H1 (cell line): Measurements from ENCODE around the gene FAM98A. TPM values are rescaled to one million over a fixed set of nuclear protein-coding genes. Genes with fewer than 3 reads are reported as not detected.

ENCODE experiments used
- polyA plus RNA-seq, 7 experiments: library from polyadenylated mRNA; depleted of rRNA in 3 of 7; stranded (reverse) in 5 of 7; unstranded in 2 of 7; fragments of >200 nt in 5 of 7; fragments of 200-250 nt in 2 of 7; gene quantifications; 1 replicate in 5 of 7; 2 replicates in 1 of 7; 4 replicates in 1 of 7; pipeline versions ENCODE4 v1.2.1 to v1.2.3, GENCODE V29; 2011 to 2013; ENCODE audit warnings: missing spikeins in 2 of 7, mixed read lengths in 2 of 7
- total RNA-seq: library from RNA; stranded (reverse); fragmentation: NEBNext Ultra II Directional; extraction: Animal tissue kit (Norgen Biotek cat#: 25700); gene quantifications from 2 replicates; pipeline ENCODE4 v1.2.1, GENCODE V29; 2021
- TF ChIP-seq, protein P1 (sequence below): fragments of 300-600 bp; sonication (generic); IDR thresholded peaks from 2 replicates; pipeline ENCODE4 v1.7.1; 2012; ENCODE audit warnings: low read length, moderate library complexity, mild to moderate bottlenecking, inconsistent platforms; ENCODE audit not compliant: insufficient replicate concordance

Gene FAM98A
- total and polyA plus RNA-seq, 2 of the 8 experiments (the other 6 are each of a cell fraction or from before 2014, with no cell fraction given): 53.2 to 103 TPM

DNA sequence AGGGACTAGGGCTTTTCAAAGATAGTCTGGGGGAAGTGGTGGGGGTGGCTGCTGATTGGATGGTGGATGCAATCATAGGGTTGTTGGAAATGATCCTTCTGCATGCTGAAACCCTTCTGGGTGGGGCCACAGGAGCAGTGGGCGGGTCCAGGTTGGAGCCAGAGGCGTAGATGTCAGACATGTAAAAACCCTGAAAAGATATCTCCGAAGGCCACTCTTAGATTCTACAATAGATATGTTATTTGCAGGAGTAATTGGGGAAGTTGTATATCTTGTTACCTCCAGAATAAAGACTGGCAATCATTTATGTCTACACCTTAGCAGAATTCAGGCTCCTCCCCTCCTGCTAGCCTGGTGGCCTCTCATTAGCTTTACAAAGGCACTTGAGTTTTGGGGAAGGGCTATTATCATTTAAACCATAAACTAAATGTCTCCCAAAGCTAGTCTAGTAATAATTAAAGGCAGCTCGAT lies 8.2 kb upstream of the FAM98A start (continued):
- TF ChIP-seq, protein P1, sequence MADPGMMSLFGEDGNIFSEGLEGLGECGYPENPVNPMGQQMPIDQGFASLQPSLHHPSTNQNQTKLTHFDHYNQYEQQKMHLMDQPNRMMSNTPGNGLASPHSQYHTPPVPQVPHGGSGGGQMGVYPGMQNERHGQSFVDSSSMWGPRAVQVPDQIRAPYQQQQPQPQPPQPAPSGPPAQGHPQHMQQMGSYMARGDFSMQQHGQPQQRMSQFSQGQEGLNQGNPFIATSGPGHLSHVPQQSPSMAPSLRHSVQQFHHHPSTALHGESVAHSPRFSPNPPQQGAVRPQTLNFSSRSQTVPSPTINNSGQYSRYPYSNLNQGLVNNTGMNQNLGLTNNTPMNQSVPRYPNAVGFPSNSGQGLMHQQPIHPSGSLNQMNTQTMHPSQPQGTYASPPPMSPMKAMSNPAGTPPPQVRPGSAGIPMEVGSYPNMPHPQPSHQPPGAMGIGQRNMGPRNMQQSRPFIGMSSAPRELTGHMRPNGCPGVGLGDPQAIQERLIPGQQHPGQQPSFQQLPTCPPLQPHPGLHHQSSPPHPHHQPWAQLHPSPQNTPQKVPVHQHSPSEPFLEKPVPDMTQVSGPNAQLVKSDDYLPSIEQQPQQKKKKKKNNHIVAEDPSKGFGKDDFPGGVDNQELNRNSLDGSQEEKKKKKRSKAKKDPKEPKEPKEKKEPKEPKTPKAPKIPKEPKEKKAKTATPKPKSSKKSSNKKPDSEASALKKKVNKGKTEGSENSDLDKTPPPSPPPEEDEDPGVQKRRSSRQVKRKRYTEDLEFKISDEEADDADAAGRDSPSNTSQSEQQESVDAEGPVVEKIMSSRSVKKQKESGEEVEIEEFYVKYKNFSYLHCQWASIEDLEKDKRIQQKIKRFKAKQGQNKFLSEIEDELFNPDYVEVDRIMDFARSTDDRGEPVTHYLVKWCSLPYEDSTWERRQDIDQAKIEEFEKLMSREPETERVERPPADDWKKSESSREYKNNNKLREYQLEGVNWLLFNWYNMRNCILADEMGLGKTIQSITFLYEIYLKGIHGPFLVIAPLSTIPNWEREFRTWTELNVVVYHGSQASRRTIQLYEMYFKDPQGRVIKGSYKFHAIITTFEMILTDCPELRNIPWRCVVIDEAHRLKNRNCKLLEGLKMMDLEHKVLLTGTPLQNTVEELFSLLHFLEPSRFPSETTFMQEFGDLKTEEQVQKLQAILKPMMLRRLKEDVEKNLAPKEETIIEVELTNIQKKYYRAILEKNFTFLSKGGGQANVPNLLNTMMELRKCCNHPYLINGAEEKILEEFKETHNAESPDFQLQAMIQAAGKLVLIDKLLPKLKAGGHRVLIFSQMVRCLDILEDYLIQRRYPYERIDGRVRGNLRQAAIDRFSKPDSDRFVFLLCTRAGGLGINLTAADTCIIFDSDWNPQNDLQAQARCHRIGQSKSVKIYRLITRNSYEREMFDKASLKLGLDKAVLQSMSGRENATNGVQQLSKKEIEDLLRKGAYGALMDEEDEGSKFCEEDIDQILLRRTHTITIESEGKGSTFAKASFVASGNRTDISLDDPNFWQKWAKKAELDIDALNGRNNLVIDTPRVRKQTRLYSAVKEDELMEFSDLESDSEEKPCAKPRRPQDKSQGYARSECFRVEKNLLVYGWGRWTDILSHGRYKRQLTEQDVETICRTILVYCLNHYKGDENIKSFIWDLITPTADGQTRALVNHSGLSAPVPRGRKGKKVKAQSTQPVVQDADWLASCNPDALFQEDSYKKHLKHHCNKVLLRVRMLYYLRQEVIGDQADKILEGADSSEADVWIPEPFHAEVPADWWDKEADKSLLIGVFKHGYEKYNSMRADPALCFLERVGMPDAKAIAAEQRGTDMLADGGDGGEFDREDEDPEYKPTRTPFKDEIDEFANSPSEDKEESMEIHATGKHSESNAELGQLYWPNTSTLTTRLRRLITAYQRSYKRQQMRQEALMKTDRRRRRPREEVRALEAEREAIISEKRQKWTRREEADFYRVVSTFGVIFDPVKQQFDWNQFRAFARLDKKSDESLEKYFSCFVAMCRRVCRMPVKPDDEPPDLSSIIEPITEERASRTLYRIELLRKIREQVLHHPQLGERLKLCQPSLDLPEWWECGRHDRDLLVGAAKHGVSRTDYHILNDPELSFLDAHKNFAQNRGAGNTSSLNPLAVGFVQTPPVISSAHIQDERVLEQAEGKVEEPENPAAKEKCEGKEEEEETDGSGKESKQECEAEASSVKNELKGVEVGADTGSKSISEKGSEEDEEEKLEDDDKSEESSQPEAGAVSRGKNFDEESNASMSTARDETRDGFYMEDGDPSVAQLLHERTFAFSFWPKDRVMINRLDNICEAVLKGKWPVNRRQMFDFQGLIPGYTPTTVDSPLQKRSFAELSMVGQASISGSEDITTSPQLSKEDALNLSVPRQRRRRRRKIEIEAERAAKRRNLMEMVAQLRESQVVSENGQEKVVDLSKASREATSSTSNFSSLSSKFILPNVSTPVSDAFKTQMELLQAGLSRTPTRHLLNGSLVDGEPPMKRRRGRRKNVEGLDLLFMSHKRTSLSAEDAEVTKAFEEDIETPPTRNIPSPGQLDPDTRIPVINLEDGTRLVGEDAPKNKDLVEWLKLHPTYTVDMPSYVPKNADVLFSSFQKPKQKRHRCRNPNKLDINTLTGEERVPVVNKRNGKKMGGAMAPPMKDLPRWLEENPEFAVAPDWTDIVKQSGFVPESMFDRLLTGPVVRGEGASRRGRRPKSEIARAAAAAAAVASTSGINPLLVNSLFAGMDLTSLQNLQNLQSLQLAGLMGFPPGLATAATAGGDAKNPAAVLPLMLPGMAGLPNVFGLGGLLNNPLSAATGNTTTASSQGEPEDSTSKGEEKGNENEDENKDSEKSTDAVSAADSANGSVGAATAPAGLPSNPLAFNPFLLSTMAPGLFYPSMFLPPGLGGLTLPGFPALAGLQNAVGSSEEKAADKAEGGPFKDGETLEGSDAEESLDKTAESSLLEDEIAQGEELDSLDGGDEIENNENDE: peak; percentile 85
